ENCODE results near the gene NPFFR1.

Gene NPFFR1

DNA sequence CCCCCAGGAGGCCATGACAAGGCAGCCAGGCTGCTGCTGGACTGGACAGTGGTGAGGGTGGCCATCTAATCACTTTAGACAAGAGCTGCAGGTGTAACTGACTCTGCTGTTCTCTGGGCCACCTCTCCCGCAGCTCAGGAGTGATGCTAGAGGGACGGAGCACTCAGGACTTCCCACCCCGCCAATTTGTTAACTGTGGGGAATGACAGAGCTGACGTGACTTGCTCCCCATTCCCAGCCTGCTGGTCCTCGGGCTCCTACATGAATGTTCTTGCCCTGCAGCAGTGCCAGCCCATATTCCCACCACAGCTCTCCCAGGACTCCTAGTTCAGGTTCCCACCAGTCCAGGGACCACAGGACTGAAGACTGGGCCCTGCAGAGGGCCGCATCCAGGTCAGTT is 16.7 kb upstream of the NPFFR1 start:
- peak overlapping the region; percentile 86 for H3K27ac ChIP-seq (replicated peaks)
- H3K4me3 ChIP-seq (replicated peaks; ENCODE audit: insufficient read depth, low read length) = no peak overlapping the region
- no peak for TF ChIP-seq GABPA (IDR thresholded peaks at IDR 0.05; ENCODE audit: low read depth)
- TF ChIP-seq, protein P1, sequence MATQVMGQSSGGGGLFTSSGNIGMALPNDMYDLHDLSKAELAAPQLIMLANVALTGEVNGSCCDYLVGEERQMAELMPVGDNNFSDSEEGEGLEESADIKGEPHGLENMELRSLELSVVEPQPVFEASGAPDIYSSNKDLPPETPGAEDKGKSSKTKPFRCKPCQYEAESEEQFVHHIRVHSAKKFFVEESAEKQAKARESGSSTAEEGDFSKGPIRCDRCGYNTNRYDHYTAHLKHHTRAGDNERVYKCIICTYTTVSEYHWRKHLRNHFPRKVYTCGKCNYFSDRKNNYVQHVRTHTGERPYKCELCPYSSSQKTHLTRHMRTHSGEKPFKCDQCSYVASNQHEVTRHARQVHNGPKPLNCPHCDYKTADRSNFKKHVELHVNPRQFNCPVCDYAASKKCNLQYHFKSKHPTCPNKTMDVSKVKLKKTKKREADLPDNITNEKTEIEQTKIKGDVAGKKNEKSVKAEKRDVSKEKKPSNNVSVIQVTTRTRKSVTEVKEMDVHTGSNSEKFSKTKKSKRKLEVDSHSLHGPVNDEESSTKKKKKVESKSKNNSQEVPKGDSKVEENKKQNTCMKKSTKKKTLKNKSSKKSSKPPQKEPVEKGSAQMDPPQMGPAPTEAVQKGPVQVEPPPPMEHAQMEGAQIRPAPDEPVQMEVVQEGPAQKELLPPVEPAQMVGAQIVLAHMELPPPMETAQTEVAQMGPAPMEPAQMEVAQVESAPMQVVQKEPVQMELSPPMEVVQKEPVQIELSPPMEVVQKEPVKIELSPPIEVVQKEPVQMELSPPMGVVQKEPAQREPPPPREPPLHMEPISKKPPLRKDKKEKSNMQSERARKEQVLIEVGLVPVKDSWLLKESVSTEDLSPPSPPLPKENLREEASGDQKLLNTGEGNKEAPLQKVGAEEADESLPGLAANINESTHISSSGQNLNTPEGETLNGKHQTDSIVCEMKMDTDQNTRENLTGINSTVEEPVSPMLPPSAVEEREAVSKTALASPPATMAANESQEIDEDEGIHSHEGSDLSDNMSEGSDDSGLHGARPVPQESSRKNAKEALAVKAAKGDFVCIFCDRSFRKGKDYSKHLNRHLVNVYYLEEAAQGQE (IDR thresholded peaks at IDR 0.05; ENCODE audit: insufficient replicate concordance, low read depth) = no peak
- no peak for TF ChIP-seq SPI1 (IDR thresholded peaks at IDR 0.05; ENCODE audit: borderline replicate concordance, low read depth)
- no peak for TF ChIP-seq POLR2AphosphoS5 (IDR thresholded peaks at IDR 0.05; ENCODE audit: low read depth)
- TF ChIP-seq, protein P2, sequence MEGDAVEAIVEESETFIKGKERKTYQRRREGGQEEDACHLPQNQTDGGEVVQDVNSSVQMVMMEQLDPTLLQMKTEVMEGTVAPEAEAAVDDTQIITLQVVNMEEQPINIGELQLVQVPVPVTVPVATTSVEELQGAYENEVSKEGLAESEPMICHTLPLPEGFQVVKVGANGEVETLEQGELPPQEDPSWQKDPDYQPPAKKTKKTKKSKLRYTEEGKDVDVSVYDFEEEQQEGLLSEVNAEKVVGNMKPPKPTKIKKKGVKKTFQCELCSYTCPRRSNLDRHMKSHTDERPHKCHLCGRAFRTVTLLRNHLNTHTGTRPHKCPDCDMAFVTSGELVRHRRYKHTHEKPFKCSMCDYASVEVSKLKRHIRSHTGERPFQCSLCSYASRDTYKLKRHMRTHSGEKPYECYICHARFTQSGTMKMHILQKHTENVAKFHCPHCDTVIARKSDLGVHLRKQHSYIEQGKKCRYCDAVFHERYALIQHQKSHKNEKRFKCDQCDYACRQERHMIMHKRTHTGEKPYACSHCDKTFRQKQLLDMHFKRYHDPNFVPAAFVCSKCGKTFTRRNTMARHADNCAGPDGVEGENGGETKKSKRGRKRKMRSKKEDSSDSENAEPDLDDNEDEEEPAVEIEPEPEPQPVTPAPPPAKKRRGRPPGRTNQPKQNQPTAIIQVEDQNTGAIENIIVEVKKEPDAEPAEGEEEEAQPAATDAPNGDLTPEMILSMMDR (IDR thresholded peaks at IDR 0.05; ENCODE audit: insufficient read depth, low read length) = no peak
- no peak for DNase-seq (ENCODE audit: low read depth in 1 of 2, low spot score in 1 of 2)
- H3K27me3 ChIP-seq (ENCODE audit: insufficient read depth, poor library complexity, severe bottlenecking) = no peaks in the 10 kb centered on the region

DNA sequence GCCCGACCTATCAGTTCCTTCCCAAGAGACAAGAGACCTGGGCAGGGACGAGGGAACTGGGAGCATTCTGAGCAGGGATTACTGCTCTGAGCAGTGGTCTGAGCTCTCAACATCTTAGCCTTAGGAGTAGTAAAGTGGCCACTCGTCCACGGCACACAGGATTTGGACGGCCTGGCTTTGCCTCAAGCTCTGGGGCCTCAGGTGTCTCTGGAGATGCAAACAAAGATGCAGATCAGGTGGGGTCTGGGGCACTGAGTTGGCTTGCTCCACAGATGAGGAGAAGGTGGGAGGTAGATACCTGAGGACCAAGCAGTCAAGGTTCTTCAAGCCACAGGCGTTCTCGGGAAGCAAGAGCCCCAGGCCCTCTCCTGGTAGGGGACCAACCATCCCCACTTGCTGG is 16.1 kb upstream of the NPFFR1 start:
- Histone ChIP-seq H3K27me3 (ENCODE audit: insufficient read depth, poor library complexity, severe bottlenecking) (no peaks in the 10 kb centered on the region), H3K27ac (replicated peaks) (no peak overlapping the region), H3K4me3 (replicated peaks; ENCODE audit: insufficient read depth, low read length) (no peak overlapping the region)
- TF ChIP-seq SPI1 (IDR thresholded peaks at IDR 0.05; ENCODE audit: borderline replicate concordance, low read depth) = no peak
- TF ChIP-seq GABPA (IDR thresholded peaks at IDR 0.05; ENCODE audit: low read depth) = no peak
- TF ChIP-seq, protein P1 (IDR thresholded peaks at IDR 0.05; ENCODE audit: insufficient replicate concordance, low read depth) = no peak
- TF ChIP-seq, protein P2 (IDR thresholded peaks at IDR 0.05; ENCODE audit: insufficient read depth, low read length) = no peak
- TF ChIP-seq POLR2AphosphoS5 (IDR thresholded peaks at IDR 0.05; ENCODE audit: low read depth) = no peak
- DNase-seq (ENCODE audit: low read depth in 1 of 2, low spot score in 1 of 2) = no peak

DNA sequence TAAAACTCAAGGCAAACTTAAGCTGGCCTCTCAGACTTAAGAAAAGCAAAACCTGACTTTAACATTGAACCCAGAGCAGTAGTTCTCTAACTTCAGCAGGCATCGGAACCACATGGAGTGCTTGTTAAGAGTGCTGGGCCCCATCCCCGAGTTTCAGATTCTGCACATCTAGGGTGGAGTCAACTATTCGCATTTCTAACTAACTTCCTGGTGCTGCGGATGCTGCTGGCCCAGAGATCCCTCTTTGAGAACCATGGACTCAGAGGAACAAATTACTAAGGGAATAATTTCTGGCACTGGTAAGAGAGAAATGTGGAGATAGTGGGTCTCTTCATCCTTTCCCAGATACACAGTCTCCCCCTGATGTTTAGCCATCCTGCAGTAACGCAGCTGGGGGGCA is 14.6 kb upstream of the NPFFR1 start:
- no peaks in the 10 kb centered on the region for H3K27me3 ChIP-seq (ENCODE audit: insufficient read depth, poor library complexity, severe bottlenecking)
- DNase-seq (ENCODE audit: low read depth in 1 of 2, low spot score in 1 of 2) = no peak
- H3K27ac ChIP-seq (replicated peaks) = no peak overlapping the region
- TF ChIP-seq, protein P1 (IDR thresholded peaks at IDR 0.05; ENCODE audit: insufficient replicate concordance, low read depth) = no peak
- no peak for TF ChIP-seq POLR2AphosphoS5 (IDR thresholded peaks at IDR 0.05; ENCODE audit: low read depth)
- TF ChIP-seq, protein P2 (IDR thresholded peaks at IDR 0.05; ENCODE audit: insufficient read depth, low read length) = no peak
- no peak for TF ChIP-seq SPI1 (IDR thresholded peaks at IDR 0.05; ENCODE audit: borderline replicate concordance, low read depth)
- no peak for TF ChIP-seq GABPA (IDR thresholded peaks at IDR 0.05; ENCODE audit: low read depth)
- H3K4me3 ChIP-seq (replicated peaks; ENCODE audit: insufficient read depth, low read length) = no peak overlapping the region
